Measurements from ENCODE around the gene DDIAS.

The DDIAS gene

DNA sequence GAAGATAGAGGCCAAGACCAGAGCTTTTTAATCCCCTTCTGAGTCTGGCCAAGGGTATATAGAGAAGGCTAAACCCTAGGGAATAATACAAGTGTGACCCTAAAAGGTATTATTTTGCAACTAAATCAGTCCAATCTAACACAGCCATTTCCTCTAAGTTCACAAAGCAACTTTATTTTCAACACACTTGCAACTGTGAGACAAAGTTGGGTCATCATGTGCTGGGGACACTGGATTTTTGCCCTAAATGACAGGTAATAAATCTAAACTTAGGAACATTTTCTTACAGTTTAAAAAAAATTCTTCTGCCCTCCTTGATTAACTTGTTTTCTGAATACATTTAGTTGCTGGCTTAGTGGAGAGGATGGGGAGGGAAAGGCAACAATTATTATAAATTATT, 78.3 kb downstream of the DDIAS start:
- TF ChIP-seq, protein P1, sequence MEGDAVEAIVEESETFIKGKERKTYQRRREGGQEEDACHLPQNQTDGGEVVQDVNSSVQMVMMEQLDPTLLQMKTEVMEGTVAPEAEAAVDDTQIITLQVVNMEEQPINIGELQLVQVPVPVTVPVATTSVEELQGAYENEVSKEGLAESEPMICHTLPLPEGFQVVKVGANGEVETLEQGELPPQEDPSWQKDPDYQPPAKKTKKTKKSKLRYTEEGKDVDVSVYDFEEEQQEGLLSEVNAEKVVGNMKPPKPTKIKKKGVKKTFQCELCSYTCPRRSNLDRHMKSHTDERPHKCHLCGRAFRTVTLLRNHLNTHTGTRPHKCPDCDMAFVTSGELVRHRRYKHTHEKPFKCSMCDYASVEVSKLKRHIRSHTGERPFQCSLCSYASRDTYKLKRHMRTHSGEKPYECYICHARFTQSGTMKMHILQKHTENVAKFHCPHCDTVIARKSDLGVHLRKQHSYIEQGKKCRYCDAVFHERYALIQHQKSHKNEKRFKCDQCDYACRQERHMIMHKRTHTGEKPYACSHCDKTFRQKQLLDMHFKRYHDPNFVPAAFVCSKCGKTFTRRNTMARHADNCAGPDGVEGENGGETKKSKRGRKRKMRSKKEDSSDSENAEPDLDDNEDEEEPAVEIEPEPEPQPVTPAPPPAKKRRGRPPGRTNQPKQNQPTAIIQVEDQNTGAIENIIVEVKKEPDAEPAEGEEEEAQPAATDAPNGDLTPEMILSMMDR (IDR thresholded peaks at IDR 0.05; ENCODE audit: low read depth, low read length): no peak
- no peak overlapping the region for H3K4me3 ChIP-seq (ENCODE audit: low read depth, low read length)

DNA sequence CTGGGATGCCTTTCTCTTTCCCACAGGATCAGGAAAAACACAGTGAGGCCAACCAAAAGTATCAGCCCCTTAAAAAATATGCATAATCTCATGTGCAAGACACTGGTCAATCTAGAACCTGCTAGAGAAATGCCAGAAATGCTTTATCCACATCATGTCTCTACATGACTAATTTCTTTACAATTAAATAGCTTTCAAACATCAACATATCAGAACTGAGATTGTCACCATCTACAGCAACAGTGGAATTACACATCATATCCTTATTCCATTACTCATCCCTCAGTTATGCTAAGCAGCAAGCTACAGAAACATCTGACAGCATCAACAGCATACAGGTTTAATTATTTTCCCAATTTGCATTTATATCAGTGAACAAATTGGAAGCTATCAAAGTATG, 78.8 kb downstream of the DDIAS start:
- in situ Hi-C loops (cut with HindIII; ENCODE audit: low sequenced_read_pairs): no loop called here
- TF ChIP-seq, protein P1 (IDR thresholded peaks at IDR 0.05; ENCODE audit: low read depth, low read length): no peak
- peak; percentile 68 for DNase-seq (ENCODE audit: low read depth, low spot score)
- H3K4me3 ChIP-seq (ENCODE audit: low read depth, low read length): no peak overlapping the region

More for the DNA sequence above, 78.3 kb downstream of the DDIAS start:
- DNase-seq (ENCODE audit: low read depth, low spot score): no peak
- in situ Hi-C loops (cut with HindIII; ENCODE audit: low sequenced_read_pairs): no loop called here

DNA sequence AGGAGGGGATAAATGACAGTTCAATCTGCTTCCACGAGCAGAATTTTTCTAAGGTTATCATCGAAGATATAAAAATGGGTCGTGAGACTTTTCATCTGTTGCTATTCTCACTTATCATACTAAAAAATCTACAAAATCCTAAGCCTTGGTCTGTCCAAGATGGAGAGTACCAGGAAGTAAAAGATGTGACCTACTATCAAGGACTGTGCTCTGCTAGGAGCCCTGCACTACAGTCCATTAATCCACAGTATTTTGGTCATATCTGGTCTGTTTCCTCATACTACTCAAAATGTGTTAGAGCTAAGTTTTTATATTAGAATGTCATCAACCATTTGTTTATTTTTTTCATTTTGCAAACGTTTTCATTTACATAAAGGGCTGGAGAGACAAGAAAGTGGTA, 79.4 kb downstream of the DDIAS start:
- DNase-seq (ENCODE audit: low read depth, low spot score): no peak
- H3K4me3 ChIP-seq (ENCODE audit: low read depth, low read length): no peak overlapping the region
- TF ChIP-seq, protein P1 (IDR thresholded peaks at IDR 0.05; ENCODE audit: low read depth, low read length): no peak
- in situ Hi-C loops (cut with HindIII; ENCODE audit: low sequenced_read_pairs): no loop called here

DNA sequence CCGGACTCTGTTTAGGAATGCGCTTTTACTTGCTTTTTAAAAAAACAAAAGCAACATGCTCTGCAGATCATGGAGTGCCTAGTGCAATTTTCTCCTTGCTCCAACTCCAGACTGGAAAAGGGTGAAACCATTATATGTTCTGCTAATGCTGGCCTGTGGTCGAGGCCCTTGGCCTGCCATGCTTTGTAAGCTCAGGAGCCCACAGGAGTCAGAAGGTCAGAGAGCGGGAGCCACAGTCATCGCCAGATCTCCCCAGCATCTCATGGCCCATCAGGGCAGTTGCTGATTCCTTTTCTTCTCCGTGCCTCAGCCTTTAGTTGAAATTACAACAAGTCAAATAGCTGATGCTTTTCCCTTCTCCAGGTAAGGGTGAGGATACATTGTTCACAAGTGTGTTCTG, 80.3 kb downstream of the DDIAS start:
- in situ Hi-C loops (cut with HindIII; ENCODE audit: low sequenced_read_pairs): no loop called here
- TF ChIP-seq, protein P1 (IDR thresholded peaks at IDR 0.05; ENCODE audit: low read depth, low read length): no peak
- no peak overlapping the region for H3K4me3 ChIP-seq (ENCODE audit: low read depth, low read length)
- DNase-seq (ENCODE audit: low read depth, low spot score): no peak
